Heart left ventricle (tissue), 13 donors: ENCODE data around the gene PAQR5.

Experiments used
- POLR2A ChIP-seq, 2 donors: fragments of 450-650 bp; IDR thresholded peaks; one replicate each; pipeline ENCODE4 v1.6.1; 2017; ENCODE audit warnings: antibody characterized with exemption in 2 of 2, mild to moderate bottlenecking in 2 of 2, moderate library complexity in 2 of 2
- TF ChIP-seq, protein P1 (sequence below), 12 donors: fragments of 200-600 bp; sonication (generic) in 4 of 12; IDR thresholded peaks; one replicate each; pipeline versions ENCODE4 v1.5.0 to v1.8.0; 2018 to 2022; ENCODE audit warnings: antibody characterized with exemption in 12 of 12, mild to moderate bottlenecking in 5 of 12
- donor health status: ischemic (EF 13 %, LVEDD 7.1; RV severe dilation, severe dysfunction).
- donor health status: DM: no; HTN: yes; CAD: no.
- donor health status: DM: no; HTN: no; CAD: no.
- donor health status: ischemic (EF 25% LVEDD 6.9; RV normal size, moderate dysfunction).
- donor health status: ischemic (EF 25% LVEDD 5.7; RV mildly dilated, moderate dysfunction).
- donor health status: ischemic (EF 35%, LVEDD 5.7; RV mildly dilated, moderate dysfunction).
- donor health status: nonischemic (EF 11% LVEDD 7.7; RV severe dilation, severe dysfunction).
- donor health status: DM: yes; HTN: yes; CAD: no.
- donor health status: PGD.
- donor health status: ischemic (EF 29% LVEDD 5.4; RV normal size, mild dysfunction).
- donor health status: nonischemic (EF 23%, LVEDD 6.1; RV moderate dilation, normal function).

DNA sequence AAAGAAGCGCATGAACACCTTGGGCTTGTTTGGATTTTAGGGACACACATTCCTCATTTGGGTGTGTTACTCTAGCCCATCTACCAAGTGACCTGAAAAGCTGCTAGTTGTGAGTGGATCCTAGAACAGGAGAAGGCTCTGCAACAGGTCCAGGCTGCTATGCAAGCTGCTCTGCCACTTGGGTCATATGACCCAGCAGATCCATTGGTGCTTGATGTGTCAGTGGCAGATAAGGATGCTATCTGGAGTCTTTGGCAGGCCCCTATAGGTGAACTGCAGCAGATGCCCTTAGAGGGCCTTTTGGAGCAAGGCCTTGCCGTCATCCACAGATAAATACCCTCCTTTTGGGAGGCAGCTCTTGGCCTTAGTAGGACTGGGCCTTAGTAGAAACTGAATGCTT, 53.2 kb downstream of the PAQR5 start:
- TF ChIP-seq, protein P1, sequence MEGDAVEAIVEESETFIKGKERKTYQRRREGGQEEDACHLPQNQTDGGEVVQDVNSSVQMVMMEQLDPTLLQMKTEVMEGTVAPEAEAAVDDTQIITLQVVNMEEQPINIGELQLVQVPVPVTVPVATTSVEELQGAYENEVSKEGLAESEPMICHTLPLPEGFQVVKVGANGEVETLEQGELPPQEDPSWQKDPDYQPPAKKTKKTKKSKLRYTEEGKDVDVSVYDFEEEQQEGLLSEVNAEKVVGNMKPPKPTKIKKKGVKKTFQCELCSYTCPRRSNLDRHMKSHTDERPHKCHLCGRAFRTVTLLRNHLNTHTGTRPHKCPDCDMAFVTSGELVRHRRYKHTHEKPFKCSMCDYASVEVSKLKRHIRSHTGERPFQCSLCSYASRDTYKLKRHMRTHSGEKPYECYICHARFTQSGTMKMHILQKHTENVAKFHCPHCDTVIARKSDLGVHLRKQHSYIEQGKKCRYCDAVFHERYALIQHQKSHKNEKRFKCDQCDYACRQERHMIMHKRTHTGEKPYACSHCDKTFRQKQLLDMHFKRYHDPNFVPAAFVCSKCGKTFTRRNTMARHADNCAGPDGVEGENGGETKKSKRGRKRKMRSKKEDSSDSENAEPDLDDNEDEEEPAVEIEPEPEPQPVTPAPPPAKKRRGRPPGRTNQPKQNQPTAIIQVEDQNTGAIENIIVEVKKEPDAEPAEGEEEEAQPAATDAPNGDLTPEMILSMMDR (IDR thresholded peaks at IDR 0.05) = no peak
- no peak for TF ChIP-seq POLR2A (IDR thresholded peaks at IDR 0.05)
